HG03521 (cell line): ENCODE measurements around the gene UBE2G1.
A peak's percentile ranks its signal among the peaks of the same experiment; 100 is the strongest.
"Not testable (repeated sequence)": the region's sequence is repeated elsewhere in the genome, so short reads cannot be mapped to it uniquely, and the experiment has no call there.

Experiments
- ATAC-seq: cut with Tn5 transposase; IDR thresholded peaks from one replicate; pipeline ENCODE4 v1.9.1; 2021; ENCODE audit warnings: mild to moderate bottlenecking, moderate library complexity; ENCODE audit not compliant: unreplicated experiment

Gene UBE2G1, protein sequence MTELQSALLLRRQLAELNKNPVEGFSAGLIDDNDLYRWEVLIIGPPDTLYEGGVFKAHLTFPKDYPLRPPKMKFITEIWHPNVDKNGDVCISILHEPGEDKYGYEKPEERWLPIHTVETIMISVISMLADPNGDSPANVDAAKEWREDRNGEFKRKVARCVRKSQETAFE

GRCh38 chr17:4366327-4367063 is at the start of gene UBE2G1:
UBE2G1 (minus strand) TSS chr17:4366675; CDS start chr17:4366316, 359 bp downstream.
- peak; percentile 73 for ATAC-seq

DNA sequence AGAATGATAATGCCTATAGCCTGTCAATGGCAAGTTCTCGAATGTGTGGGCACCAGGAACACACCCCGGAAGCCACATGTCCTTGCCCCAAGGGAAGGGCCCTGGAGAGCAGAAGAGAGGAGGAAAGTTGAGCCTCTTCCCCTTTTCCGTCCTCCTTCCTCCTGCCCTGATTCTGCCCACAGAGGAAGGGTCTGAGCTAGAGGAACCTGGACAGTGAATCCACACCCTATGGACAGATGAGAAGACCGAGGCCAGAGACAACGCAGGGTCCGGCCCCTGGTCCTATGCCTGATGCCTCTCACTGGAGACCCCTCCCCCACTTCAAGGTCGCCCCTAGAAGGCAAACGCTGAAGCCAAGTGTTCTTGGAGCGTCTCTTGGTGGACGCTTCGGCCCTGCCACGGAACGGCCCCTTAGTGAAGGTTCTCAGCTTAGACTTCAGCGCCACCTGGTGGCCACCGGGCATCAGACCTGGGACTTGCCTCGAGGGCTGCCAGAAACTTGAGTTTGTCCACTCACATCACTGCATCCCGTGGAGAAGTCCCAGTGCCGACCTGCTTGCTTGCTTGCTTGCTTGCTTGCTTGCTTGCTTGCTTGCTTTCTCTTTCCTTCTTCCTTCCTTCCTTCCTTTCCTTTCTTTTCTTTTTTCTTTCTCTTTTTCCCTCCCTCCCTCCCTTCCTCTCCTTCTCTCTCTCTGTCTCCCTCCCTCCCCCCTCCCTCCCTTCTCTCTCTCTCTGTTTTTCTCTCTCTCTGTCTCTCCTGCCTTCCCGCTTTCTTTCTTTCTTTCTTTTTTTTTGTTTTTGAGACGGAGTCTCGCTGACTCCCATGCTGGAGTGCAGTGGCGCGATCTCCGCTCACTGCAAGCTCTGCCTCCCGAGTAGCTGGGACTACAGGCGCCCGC is 46.7 kb upstream of the UBE2G1 start:
- no peak for ATAC-seq

DNA sequence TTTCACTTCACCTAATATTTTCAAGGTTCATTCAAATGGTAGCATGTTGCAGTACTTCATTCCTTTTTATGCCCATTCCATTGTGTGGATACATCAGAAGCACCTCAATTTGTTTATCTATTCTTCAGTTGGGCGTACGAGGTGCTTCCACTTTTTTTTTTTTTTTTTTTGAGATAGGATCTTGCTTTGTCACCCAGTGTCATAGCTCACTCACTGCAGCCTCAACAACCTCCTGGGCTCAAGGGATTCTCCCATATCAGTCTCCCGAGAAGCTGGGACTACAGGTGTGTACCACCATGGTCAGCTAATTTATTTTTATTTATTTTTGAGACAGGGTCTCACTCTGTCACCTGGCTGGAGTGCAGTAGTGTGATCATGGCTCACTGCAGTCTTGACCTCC is 44.7 kb upstream of the UBE2G1 start:
- ATAC-seq: no peak

GRCh38 chr17:4409659-4410058 is 43.2 kb upstream of the UBE2G1 start:
- ATAC-seq: no peak

GRCh38 chr17:4407851-4408250 is 41.4 kb upstream of the UBE2G1 start:
- no peak for ATAC-seq

- ATAC-seq: no peak
Observed at GRCh38 chr17:4407216-4407615, 40.7 kb upstream of the UBE2G1 start.

- ATAC-seq: no peak
Observed at GRCh38 chr17:4406386-4406785, 39.9 kb upstream of the UBE2G1 start.

DNA sequence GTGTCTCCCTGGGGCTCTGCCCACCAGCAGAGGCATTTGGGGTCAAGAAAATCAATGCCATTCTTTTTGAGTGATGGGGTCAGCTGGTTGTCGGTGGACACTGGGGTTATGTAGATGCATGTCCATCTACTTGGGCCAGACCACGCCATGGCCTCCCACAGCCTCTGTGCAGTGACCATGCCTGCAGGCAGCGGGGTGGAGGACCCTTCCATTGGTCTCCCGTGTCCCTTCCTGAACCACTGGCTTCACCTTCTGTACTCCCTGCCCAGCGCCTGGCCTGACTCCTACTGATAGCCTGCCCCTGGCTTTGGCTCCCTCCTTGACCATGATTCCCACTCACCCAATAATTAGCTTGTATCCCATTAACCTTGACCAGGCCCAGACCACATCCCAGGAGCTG is 39.2 kb upstream of the UBE2G1 start:
- ATAC-seq: no peak

GRCh38 chr17:4405038-4405669 is 38.7 kb upstream of the UBE2G1 start:
- ATAC-seq: no peak

DNA sequence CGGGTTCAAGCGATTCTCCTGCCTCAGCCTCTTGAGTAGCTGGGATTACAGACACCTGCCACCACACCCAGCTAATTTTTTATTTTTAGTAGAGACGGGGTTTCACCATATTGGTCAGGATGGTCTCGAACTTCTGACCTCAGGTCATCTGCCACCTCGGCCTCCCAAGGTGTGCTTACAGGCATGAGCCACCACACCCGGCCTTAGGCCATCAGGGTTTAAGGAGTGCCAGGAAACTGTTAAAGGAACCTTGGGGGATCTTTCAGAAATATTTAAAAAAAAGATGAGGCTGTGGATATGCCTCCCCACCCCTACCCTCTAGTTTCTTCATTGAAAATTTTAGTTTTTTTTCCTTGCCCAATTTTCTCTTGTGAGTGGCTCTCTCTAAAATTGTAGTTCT is 31.4 kb upstream of the UBE2G1 start:
- ATAC-seq: no peak

DNA sequence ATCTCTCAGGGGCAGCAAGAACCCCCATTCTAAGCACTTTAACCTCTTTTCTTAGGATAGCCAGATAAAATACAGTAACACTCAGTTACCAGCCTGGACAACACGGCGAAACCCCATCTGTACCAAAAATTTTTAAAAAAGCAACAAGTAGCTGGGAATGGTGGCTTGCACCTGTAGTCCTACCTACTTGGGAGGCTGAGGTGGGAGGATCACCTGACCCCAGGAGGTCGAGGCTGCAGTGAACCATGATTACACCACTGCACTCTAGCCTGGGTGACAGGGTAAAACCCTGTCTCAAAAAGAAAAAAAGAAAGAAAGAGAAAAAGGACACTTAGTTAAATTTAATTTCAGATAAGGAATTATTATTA is 28.6 kb upstream of the UBE2G1 start:
- ATAC-seq: no peak

GRCh38 chr17:4394208-4395110 is 28.0 kb upstream of the UBE2G1 start:
- no peak for ATAC-seq

- ATAC-seq: no peak
Observed at GRCh38 chr17:4393806-4394205, 27.3 kb upstream of the UBE2G1 start.

- ATAC-seq: no peak
Observed at GRCh38 chr17:4389079-4389478, 22.6 kb upstream of the UBE2G1 start.

GRCh38 chr17:4387137-4387536 is 20.7 kb upstream of the UBE2G1 start:
- no peak for ATAC-seq

- ATAC-seq: no peak
Observed at GRCh38 chr17:4386406-4386805, 19.9 kb upstream of the UBE2G1 start.

GRCh38 chr17:4381690-4382671 is 15.5 kb upstream of the UBE2G1 start:
- ATAC-seq: no peak

- ATAC-seq: no peak
Observed at GRCh38 chr17:4378626-4379025, 12.2 kb upstream of the UBE2G1 start.

DNA sequence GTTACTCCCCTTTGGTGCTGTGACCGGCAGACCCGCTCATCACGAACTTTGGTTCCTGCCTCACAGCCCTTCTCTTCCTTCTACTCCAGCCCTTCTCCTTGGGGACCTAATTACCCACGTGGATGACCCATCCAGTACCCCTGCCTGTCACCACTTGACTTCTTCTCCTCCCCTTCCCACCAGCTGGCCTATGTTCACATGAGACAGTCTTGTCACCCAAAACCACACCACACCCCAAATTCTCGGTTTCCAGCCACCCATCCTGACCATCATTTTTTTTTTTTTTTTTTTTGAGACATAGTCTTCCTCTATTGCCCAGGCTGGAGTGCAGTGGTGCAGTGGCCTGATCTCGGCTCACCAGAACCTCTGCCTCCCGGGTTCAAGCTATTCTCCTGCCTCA is 10.8 kb upstream of the UBE2G1 start:
- not testable (repeated sequence) for ATAC-seq
